Osteocyte (in vitro differentiated cells): Measurements from ENCODE around the gene LAMA3. TPM values are rescaled to one million over a fixed set of nuclear protein-coding genes. Genes with fewer than 3 reads are reported as not detected.

Source experiments
- DNase-seq: peaks from one replicate; pipeline ENCODE4 v3.0.0; 2021; ENCODE audit warnings: mixed read lengths; ENCODE audit not compliant: unreplicated experiment; ENCODE audit errors: extremely low spot score
- H3K27ac Mint-ChIP-seq: one replicate; pipeline ENCODE4 v1.8.0; 2021; ENCODE audit warnings: mild to moderate bottlenecking, mixed read lengths; ENCODE audit not compliant: unreplicated experiment
- H3K27me3 Mint-ChIP-seq: one replicate; pipeline ENCODE4 v1.8.0; 2021; ENCODE audit warnings: mixed read lengths; ENCODE audit not compliant: unreplicated experiment
- H3K36me3 Mint-ChIP-seq: one replicate; pipeline ENCODE4 v1.8.0; 2021; ENCODE audit warnings: mixed read lengths; ENCODE audit not compliant: unreplicated experiment
- H3K4me1 Mint-ChIP-seq: one replicate; pipeline ENCODE4 v1.8.0; 2021; ENCODE audit warnings: mixed read lengths; ENCODE audit not compliant: unreplicated experiment
- H3K4me3 Mint-ChIP-seq: one replicate; pipeline ENCODE4 v1.8.0; 2021; ENCODE audit warnings: mild to moderate bottlenecking, moderate library complexity, mixed read lengths; ENCODE audit not compliant: unreplicated experiment
- H3K9me3 Mint-ChIP-seq: one replicate; pipeline ENCODE4 v1.8.0; 2021; ENCODE audit warnings: mixed read lengths; ENCODE audit not compliant: unreplicated experiment
- CTCF ChIP-seq: fragments of 200-600 bp; sonication (generic); IDR thresholded peaks from 2 replicates; pipeline ENCODE4 v1.5.0; 2021; ENCODE audit warnings: antibody characterized with exemption, mild to moderate bottlenecking, moderate library complexity
- total RNA-seq: library from RNA; stranded (reverse); gene quantifications from 2 replicates; pipeline ENCODE4 v1.2.1, GENCODE V29; 2021

Gene LAMA3
- total RNA-seq, 1 donor from 2014 or later = not detected

GRCh38 chr18:23969664-23970063 lies 280.4 kb downstream of the LAMA3 start:
- no peaks in the 10 kb centered on the region for H3K36me3 Mint-ChIP-seq
- H3K4me3 Mint-ChIP-seq = no peak overlapping the region
- peaks cover 24% of the 10 kb centered on the region for H3K27me3 Mint-ChIP-seq
- no peaks in the 10 kb centered on the region for H3K9me3 Mint-ChIP-seq
- H3K4me1 Mint-ChIP-seq = no peaks in the 10 kb centered on the region
- H3K27ac Mint-ChIP-seq = no peak overlapping the region
- no peak for TF ChIP-seq CTCF
- DNase-seq = peak; percentile 32

GRCh38 chr18:23970161-23971096 lies 281.2 kb downstream of the LAMA3 start:
- Mint-ChIP-seq H3K27me3 (peaks cover 29% of the 10 kb centered on the region), H3K9me3 (no peaks in the 10 kb centered on the region), H3K4me3 (no peak overlapping the region), H3K4me1 (no peaks in the 10 kb centered on the region), H3K36me3 (no peaks in the 10 kb centered on the region), H3K27ac (no peak overlapping the region)
- peak; percentile 62 for DNase-seq
- TF ChIP-seq CTCF = no peak

- H3K9me3 Mint-ChIP-seq = no peaks in the 10 kb centered on the region
- peaks cover 36% of the 10 kb centered on the region for H3K27me3 Mint-ChIP-seq
- no peaks in the 10 kb centered on the region for H3K36me3 Mint-ChIP-seq
- no peak for DNase-seq
- no peak overlapping the region for H3K27ac Mint-ChIP-seq
- no peak overlapping the region for H3K4me3 Mint-ChIP-seq
- TF ChIP-seq CTCF = no peak
- no peaks in the 10 kb centered on the region for H3K4me1 Mint-ChIP-seq
Measured at GRCh38 chr18:23971097-23971440, 281.8 kb downstream of the LAMA3 start.

GRCh38 chr18:23971666-23972230 lies 282.5 kb downstream of the LAMA3 start:
- Mint-ChIP-seq H3K27ac (no peak overlapping the region), H3K36me3 (no peaks in the 10 kb centered on the region), H3K4me3 (no peak overlapping the region), H3K27me3 (peaks cover 43% of the 10 kb centered on the region), H3K9me3 (peaks cover 7% of the 10 kb centered on the region), H3K4me1 (no peaks in the 10 kb centered on the region)
- no peak for DNase-seq
- no peak for TF ChIP-seq CTCF

GRCh38 chr18:23972453-23972852 lies 283.2 kb downstream of the LAMA3 start:
- H3K27me3 Mint-ChIP-seq = peaks cover 48% of the 10 kb centered on the region
- H3K27ac Mint-ChIP-seq = no peak overlapping the region
- TF ChIP-seq CTCF = no peak
- H3K4me1 Mint-ChIP-seq = no peaks in the 10 kb centered on the region
- no peak for DNase-seq
- no peak overlapping the region for H3K4me3 Mint-ChIP-seq
- no peaks in the 10 kb centered on the region for H3K36me3 Mint-ChIP-seq
- peaks cover 12% of the 10 kb centered on the region for H3K9me3 Mint-ChIP-seq
